ENCODE results near the gene NARF.

Gene NARF

GRCh38 chr17:82434216-82434565, 24.4 kb upstream of the NARF start:
- DNase-seq: no peak

GRCh38 chr17:82435103-82435502, 23.4 kb upstream of the NARF start:
- DNase-seq: no peak

- no peak for DNase-seq
Measured at GRCh38 chr17:82435601-82436583, 22.6 kb upstream of the NARF start.

GRCh38 chr17:82436601-82437324, 21.8 kb upstream of the NARF start:
- DNase-seq: no peak

GRCh38 chr17:82437325-82437668, 21.2 kb upstream of the NARF start:
- no peak for DNase-seq

- DNase-seq: no peak
Measured at GRCh38 chr17:82438401-82439193, 19.9 kb upstream of the NARF start.

GRCh38 chr17:82439194-82439828, 19.2 kb upstream of the NARF start:
- DNase-seq: no peak

GRCh38 chr17:82439829-82440365, 18.6 kb upstream of the NARF start:
- no peak for DNase-seq

- DNase-seq: no peak
Measured at GRCh38 chr17:82440469-82440981, 18.0 kb upstream of the NARF start.

GRCh38 chr17:82440991-82441627, 17.4 kb upstream of the NARF start:
- no peak for DNase-seq

GRCh38 chr17:82441691-82442487, 16.7 kb upstream of the NARF start:
- DNase-seq: no peak

GRCh38 chr17:82442643-82443464, 15.7 kb upstream of the NARF start:
- DNase-seq: no peak

- no peak for DNase-seq
Measured at GRCh38 chr17:82443465-82444283, 14.9 kb upstream of the NARF start.

- DNase-seq: no peak
Measured at GRCh38 chr17:82444284-82444893, 14.2 kb upstream of the NARF start.

GRCh38 chr17:82444941-82445521, 13.5 kb upstream of the NARF start:
- no peak for DNase-seq

- DNase-seq: no peak
Measured at GRCh38 chr17:82445542-82445941, 13.0 kb upstream of the NARF start.

GRCh38 chr17:82446124-82446523, 12.4 kb upstream of the NARF start:
- DNase-seq: no peak

- DNase-seq: no peak
Measured at GRCh38 chr17:82446649-82447048, 11.9 kb upstream of the NARF start.
